A673 (cell line): Measurements from ENCODE around the gene LAMA5. TPM values are rescaled to one million over a fixed set of nuclear protein-coding genes. Genes with fewer than 3 reads are reported as not detected.

Source experiments
- BruUV-seq: library from RNA; stranded (reverse); fragments of 400-500 nt; replicated peaks from 2 replicates; lab custom pipeline; 2021; lab: Mats Ljungman, UMichigan
- CTCF ChIA-PET: fragments of 300-600 bp; sonication (Branson Sonifier 250); formaldehyde crosslinking; loops from one replicate; lab custom pipeline; 2022; ENCODE audit warnings: antibody characterized with exemption; lab: Charles Lee
- POLR2A ChIA-PET: fragments of 300-600 bp; sonication (Branson Sonifier 250); formaldehyde crosslinking; loops from one replicate; lab custom pipeline; 2022; ENCODE audit warnings: antibody characterized with exemption; ENCODE audit not compliant: low non-redundant PET; lab: Charles Lee
- DNase-seq: peaks from one replicate; pipeline ENCODE4 v3.0.0-alpha.2; 2015; ENCODE audit warnings: low spot score
- H3K27ac ChIP-seq: fragments of 200-600 bp; sonication (generic); 2 replicates; pipeline ENCODE4 v1.5.1; 2016; ENCODE audit warnings: mixed run types, low read depth, mild to moderate bottlenecking, mixed read lengths, antibody characterized with exemption, low read length; ENCODE audit not compliant: poor library complexity, severe bottlenecking
- H3K27me3 ChIP-seq: fragments of 200-600 bp; sonication (generic); replicated peaks from 2 replicates; pipeline ENCODE4 v1.6.1; 2017; ENCODE audit warnings: mixed run types, low read depth, mild to moderate bottlenecking, mixed read lengths, antibody characterized with exemption, low read length; ENCODE audit not compliant: insufficient read depth, poor library complexity
- H3K36me3 ChIP-seq: fragments of 200-600 bp; sonication (generic); 2 replicates; pipeline ENCODE4 v1.6.1; 2016; ENCODE audit warnings: mixed run types, mild to moderate bottlenecking, mixed read lengths, antibody characterized with exemption, low read length; ENCODE audit not compliant: insufficient read depth, poor library complexity, severe bottlenecking
- H3K4me1 ChIP-seq: fragments of 200-600 bp; sonication (generic); 2 replicates; pipeline ENCODE4 v1.6.1; 2017; ENCODE audit warnings: mixed run types, mild to moderate bottlenecking, mixed read lengths, antibody characterized with exemption, low read length; ENCODE audit not compliant: insufficient read depth, poor library complexity, severe bottlenecking
- H3K4me3 ChIP-seq: fragments of 200-600 bp; sonication (generic); 2 replicates; pipeline ENCODE4 v1.5.1; 2016; ENCODE audit warnings: low read depth, mixed run types, mild to moderate bottlenecking, mixed read lengths, low read length; ENCODE audit not compliant: poor library complexity, severe bottlenecking
- H3K9me3 ChIP-seq: fragments of 200-600 bp; sonication (generic); 2 replicates; pipeline ENCODE4 v1.6.1; 2016; ENCODE audit warnings: mixed run types, low read depth, mild to moderate bottlenecking, mixed read lengths, antibody characterized with exemption, low read length; ENCODE audit not compliant: poor library complexity, severe bottlenecking
- EZH2 ChIP-seq: fragments of 200-600 bp; sonication (generic); IDR thresholded peaks from 2 replicates; pipeline ENCODE4 v1.6.1; 2017; ENCODE audit warnings: borderline replicate concordance, low read depth, mild to moderate bottlenecking, mixed read lengths, antibody characterized with exemption, low read length; ENCODE audit not compliant: poor library complexity, severe bottlenecking
- intact Hi-C: fragments of 100-400 bp; cut with micrococcal nuclease; formaldehyde crosslinking; loops from one replicate; pipeline ENCODE4 v1.10.0; 2022; ENCODE audit not compliant: unreplicated experiment
- total RNA-seq: library from RNA; stranded (reverse); gene quantifications from 2 replicates; pipeline ENCODE4 v1.2.3, GENCODE V29; 2021
- TF ChIP-seq, protein P1 (sequence below): fragments of 300-800, 200-600 bp; sonication (generic); conservative IDR thresholded peaks from 2 replicates; pipeline ENCODE4 v1.5.1; 2017; ENCODE audit warnings: low read depth, mild to moderate bottlenecking, antibody characterized with exemption, low read length, moderate library complexity, mixed read lengths

The LAMA5 gene
- total RNA-seq, 1 experiment from 2014 or later: 4.2 TPM

DNA sequence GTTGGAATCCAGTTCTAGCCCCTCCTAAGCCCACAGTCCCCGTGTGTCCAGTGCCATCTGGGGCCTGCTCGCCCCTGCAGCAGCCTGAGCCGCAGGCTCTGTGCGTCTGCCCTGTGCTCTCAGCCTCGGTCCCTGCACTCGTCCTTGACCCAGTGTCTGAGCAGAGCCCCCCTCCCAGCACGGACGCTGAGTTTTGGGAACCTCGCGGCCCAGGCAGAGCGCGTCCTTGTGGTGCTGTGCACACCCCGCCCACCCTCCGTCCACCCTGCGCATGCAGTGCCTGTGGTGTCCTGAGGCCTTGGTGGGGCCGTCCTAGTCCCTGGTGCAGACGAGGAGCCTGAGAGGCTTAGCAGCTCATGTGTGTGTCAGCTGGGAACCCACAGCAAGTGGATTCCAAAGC lies 97.2 kb downstream of the LAMA5 start:
- BruUV-seq: no TSS peak
- no peak for DNase-seq
- TF ChIP-seq, protein P1, sequence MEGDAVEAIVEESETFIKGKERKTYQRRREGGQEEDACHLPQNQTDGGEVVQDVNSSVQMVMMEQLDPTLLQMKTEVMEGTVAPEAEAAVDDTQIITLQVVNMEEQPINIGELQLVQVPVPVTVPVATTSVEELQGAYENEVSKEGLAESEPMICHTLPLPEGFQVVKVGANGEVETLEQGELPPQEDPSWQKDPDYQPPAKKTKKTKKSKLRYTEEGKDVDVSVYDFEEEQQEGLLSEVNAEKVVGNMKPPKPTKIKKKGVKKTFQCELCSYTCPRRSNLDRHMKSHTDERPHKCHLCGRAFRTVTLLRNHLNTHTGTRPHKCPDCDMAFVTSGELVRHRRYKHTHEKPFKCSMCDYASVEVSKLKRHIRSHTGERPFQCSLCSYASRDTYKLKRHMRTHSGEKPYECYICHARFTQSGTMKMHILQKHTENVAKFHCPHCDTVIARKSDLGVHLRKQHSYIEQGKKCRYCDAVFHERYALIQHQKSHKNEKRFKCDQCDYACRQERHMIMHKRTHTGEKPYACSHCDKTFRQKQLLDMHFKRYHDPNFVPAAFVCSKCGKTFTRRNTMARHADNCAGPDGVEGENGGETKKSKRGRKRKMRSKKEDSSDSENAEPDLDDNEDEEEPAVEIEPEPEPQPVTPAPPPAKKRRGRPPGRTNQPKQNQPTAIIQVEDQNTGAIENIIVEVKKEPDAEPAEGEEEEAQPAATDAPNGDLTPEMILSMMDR: no peak
- TF ChIP-seq EZH2: no peak
- Histone ChIP-seq H3K4me3 (no peak overlapping the region), H3K9me3 (no peaks in the 10 kb centered on the region), H3K4me1 (no peaks in the 10 kb centered on the region), H3K27ac (no peak overlapping the region), H3K36me3 (peaks cover 10% of the 10 kb centered on the region), H3K27me3 (no peaks in the 10 kb centered on the region)
- intact Hi-C loops: no loop called here
- ChIA-PET POLR2A (no interaction called here), CTCF (no interaction called here)

DNA sequence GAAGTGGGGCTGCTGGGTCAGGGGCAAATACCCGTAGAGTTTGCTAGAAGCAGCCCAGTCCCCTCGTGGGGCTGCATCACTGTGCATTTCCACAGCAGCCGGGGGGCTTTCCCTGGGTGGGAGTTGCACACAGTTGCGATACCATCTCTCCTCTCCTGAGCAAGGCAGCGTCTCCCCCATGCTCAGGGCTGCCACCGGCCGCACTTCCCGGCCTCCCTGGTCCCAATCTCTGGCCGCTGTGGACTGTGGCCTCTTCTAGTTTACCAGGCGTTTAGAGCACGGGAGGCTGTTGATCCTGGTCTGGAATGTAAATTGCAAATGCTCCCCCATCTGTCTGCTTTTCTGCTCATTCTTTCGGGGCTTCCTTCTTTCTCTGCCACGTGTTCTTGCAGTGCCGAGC lies 97.7 kb downstream of the LAMA5 start:
- peaks cover 10% of the 10 kb centered on the region for H3K36me3 ChIP-seq
- no peak for TF ChIP-seq EZH2
- TF ChIP-seq, protein P1: no peak
- intact Hi-C loops: no loop called here
- H3K4me1 ChIP-seq: no peaks in the 10 kb centered on the region
- POLR2A ChIA-PET: no interaction called here
- no TSS peak for BruUV-seq
- no peak overlapping the region for H3K27ac ChIP-seq
- H3K4me3 ChIP-seq: no peak overlapping the region
- CTCF ChIA-PET: no interaction called here
- H3K9me3 ChIP-seq: no peaks in the 10 kb centered on the region
- H3K27me3 ChIP-seq: no peaks in the 10 kb centered on the region
- DNase-seq: no peak

DNA sequence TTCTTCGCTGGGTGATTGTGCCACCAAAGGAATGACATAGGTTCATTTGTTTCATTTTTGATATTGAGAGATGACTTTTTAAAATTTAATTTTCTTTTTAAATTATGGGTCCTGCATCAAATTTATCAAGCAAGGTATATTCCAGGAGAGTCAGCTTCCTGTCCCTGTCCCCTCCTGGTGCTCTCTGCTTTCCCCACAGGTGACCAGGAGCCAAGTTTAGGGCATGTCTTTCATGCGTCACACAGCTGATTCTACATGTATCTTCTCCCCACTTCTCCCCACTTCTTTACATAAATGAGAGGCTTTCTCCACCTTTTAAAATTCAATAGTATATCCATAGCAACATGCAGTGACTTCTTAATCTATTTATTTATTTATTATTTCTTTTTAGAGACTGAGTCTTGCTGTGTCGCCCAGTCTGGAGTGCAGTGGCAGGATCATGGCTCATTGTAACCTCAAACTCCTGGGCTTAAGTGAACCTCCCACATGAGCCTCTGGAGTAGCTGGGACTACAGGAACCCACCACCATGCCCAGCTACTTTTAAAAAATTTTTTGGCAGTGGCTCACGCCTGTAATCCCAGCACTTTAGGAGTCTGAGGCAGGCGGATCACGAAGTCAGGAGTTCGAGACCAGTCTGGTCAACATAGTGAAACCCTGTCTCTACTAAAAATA lies 98.7 kb downstream of the LAMA5 start:
- ChIA-PET CTCF (no interaction called here), POLR2A (no interaction called here)
- BruUV-seq: no TSS peak

More for the DNA sequence above, 98.7 kb downstream of the LAMA5 start:
- no peak overlapping the region for H3K4me3 ChIP-seq
- intact Hi-C loops: no loop called here
- H3K36me3 ChIP-seq: peaks cover 10% of the 10 kb centered on the region
- no peaks in the 10 kb centered on the region for H3K27me3 ChIP-seq
- no peaks in the 10 kb centered on the region for H3K9me3 ChIP-seq
- H3K27ac ChIP-seq: no peak overlapping the region
- no peak for TF ChIP-seq EZH2
- TF ChIP-seq, protein P1: no peak
- DNase-seq: no peak
- H3K4me1 ChIP-seq: no peaks in the 10 kb centered on the region
